Stimulated activated naive CD8-positive, alpha-beta T cell treated with anti-CD3 and anti-CD28 coated beads, Interleukin-15, Interleukin-2, amounts not matched to agents 100 ng/mL and 50 ng/mL, for 24 hours (primary cell): ENCODE measurements around the gene DDB1.
A peak's percentile ranks its signal among the peaks of the same experiment; 100 is the strongest.

Source experiments
- H3K27ac Mint-ChIP-seq: one replicate; pipeline ENCODE4 v1.8.0; 2021; ENCODE audit warnings: mild to moderate bottlenecking, mixed read lengths
- H3K27me3 Mint-ChIP-seq: one replicate; pipeline ENCODE4 v1.8.0; 2021; ENCODE audit warnings: mixed read lengths
- H3K36me3 Mint-ChIP-seq: one replicate; pipeline ENCODE4 v1.8.0; 2021; ENCODE audit warnings: low read depth, mixed read lengths
- H3K4me1 Mint-ChIP-seq: one replicate; pipeline ENCODE4 v1.8.0; 2021; ENCODE audit warnings: low read depth, mixed read lengths
- H3K4me3 Mint-ChIP-seq: one replicate; pipeline ENCODE4 v1.8.0; 2021; ENCODE audit warnings: mild to moderate bottlenecking, mixed read lengths
- H3K9me3 Mint-ChIP-seq: one replicate; pipeline ENCODE4 v1.8.0; 2021; ENCODE audit warnings: mixed read lengths

Gene DDB1

DNA sequence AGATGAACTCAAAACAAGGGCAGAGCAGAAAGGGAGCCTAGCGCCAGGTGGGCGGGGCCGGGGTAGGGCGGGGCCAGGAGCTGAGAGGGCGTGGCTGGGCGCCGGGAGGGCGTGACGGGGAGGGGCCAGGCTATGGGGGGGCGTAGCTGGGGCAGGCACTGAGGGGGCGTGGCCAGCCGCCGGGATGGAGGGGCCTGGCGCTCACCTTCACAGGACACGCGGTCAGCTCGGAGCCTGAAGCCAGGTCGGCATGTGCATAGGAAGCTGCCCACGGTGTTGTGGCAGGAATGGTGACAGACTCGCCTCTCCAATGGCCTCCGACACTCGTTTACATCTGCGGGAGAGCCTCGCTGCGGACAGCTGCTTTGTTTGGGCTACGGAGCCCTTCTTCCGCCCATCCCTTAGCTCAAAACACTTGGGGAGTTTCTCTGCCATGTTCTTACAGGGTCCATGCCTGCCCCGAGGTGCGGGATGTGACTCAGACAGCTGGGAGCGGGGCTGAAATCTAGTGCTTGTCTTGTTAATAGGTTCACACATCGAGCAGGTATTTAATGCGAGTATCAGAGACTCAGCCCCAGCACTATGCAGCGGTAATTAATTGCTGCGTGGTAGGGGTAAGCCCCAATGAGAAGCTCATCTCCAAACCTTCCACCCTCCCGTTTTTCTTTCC, 51.2 kb downstream of the DDB1 start:
- no peaks in the 10 kb centered on the region for H3K27me3 Mint-ChIP-seq
- H3K4me3 Mint-ChIP-seq, result no peak overlapping the region
- no peaks in the 10 kb centered on the region for H3K9me3 Mint-ChIP-seq
- H3K36me3 Mint-ChIP-seq, result peaks cover 61% of the 10 kb centered on the region
- no peaks in the 10 kb centered on the region for H3K4me1 Mint-ChIP-seq
- no peak overlapping the region for H3K27ac Mint-ChIP-seq

DNA sequence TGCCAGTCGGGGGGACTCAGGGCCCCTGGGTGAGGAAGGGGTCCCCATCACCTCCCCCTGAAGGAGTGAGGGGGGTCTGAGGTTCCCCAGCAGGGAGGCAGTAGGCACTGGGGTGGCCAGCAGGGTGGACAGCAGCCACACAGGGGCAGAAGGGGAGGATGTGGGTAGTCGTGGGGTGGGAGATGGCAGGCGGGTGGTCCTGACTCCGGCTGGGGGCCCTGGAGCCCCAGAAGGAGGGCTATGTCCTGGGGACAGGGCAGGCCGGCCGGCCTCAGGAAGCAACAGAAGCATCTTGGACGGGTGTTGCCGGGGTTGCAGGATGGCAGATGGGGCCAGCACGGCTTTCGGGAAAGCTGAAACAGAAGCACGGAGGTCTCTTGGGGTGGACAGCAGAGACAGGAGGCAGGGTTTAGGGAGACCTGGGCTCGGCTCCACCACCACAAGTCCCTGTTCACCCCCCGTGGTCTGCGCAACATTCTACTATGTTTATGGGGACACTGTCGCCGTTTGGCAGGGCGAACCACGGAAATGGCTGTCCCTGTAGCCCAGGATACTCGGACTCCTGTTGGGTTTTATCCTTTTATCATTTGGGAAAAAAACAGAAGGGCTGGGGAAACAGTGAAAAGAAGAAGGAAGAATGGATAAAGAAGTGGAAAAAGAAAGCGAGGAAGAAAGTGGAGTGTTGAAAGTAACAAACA, 51.9 kb downstream of the DDB1 start:
- Mint-ChIP-seq H3K9me3 (no peaks in the 10 kb centered on the region), H3K4me1 (no peaks in the 10 kb centered on the region), H3K27me3 (no peaks in the 10 kb centered on the region), H3K4me3 (no peak overlapping the region), H3K36me3 (peaks cover 58% of the 10 kb centered on the region), H3K27ac (peak overlapping the region; percentile 80)

DNA sequence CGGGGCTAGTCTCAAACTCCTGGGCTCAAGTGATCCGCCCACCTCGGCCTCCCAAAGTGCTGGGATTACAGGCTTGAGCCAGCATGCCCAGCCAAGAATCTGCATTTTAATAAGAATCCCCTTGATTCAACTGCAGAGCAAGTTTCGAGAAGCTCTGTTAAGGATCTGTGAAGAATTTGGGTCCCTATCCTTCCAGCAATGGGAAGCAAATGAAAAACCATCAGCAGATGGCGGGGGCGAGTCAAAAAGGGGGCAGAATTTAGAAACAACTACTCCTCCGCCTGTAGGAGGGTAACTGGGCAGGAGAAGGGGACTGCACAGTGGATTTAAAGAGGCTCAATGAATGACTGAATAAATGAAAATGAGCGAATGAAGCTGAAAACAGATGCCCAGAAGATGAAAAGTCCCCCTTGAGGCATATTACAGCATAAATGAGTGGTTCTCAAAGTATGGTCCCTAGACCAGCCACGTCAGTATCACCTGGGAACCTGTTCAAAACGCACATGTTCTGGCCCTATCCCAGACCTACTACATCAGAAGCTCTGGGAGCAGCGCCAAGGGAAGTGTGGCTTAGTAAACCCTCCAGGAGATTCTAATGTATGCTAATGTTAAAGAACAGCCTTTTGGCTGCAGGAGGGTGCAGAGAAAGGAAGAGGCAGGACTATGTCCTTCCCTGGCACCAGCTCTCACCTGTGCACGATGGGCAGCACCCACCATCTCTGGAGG, 52.8 kb downstream of the DDB1 start:
- H3K4me3 Mint-ChIP-seq, result no peak overlapping the region
- no peaks in the 10 kb centered on the region for H3K9me3 Mint-ChIP-seq
- H3K4me1 Mint-ChIP-seq, result no peaks in the 10 kb centered on the region
- H3K36me3 Mint-ChIP-seq, result peaks cover 48% of the 10 kb centered on the region
- no peak overlapping the region for H3K27ac Mint-ChIP-seq
- no peaks in the 10 kb centered on the region for H3K27me3 Mint-ChIP-seq

DNA sequence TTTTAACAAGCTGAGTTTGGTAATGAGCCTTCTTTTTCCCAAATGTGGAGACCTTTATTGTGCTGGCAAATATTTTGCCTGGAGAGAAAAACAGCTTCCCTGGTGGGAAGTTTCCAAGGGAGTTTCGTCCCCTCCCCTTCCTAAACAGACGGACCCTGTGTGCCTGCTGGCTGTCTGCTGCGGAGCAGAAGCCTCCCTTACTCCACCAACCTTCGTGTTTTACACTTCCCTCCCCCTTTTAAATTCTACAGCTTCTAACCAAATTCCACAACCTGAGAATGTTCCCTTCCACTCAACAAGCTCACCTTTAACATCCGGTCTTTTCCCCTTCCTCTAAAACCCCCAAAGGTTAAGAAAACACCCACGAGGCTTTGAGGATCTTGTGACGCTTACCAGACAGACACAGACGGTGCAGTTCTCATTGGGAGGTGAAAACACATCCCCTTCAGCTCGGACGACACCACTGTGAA, 54.9 kb downstream of the DDB1 start:
- Mint-ChIP-seq H3K27me3 (no peaks in the 10 kb centered on the region), H3K9me3 (no peaks in the 10 kb centered on the region), H3K27ac (no peak overlapping the region), H3K4me3 (no peak overlapping the region), H3K4me1 (no peaks in the 10 kb centered on the region), H3K36me3 (peaks cover 30% of the 10 kb centered on the region)

GRCh38 chr11:61277186-61278000, 55.5 kb downstream of the DDB1 start:
- Mint-ChIP-seq H3K27me3 (no peaks in the 10 kb centered on the region), H3K36me3 (peaks cover 30% of the 10 kb centered on the region), H3K9me3 (no peaks in the 10 kb centered on the region), H3K4me1 (no peaks in the 10 kb centered on the region), H3K27ac (no peak overlapping the region), H3K4me3 (no peak overlapping the region)

GRCh38 chr11:61275191-61275590, 57.7 kb downstream of the DDB1 start:
- H3K4me1 Mint-ChIP-seq, result no peaks in the 10 kb centered on the region
- peaks cover 15% of the 10 kb centered on the region for H3K36me3 Mint-ChIP-seq
- H3K27me3 Mint-ChIP-seq, result no peaks in the 10 kb centered on the region
- no peak overlapping the region for H3K27ac Mint-ChIP-seq
- no peak overlapping the region for H3K4me3 Mint-ChIP-seq
- H3K9me3 Mint-ChIP-seq, result no peaks in the 10 kb centered on the region

- Mint-ChIP-seq H3K27me3 (no peaks in the 10 kb centered on the region), H3K4me1 (no peaks in the 10 kb centered on the region), H3K27ac (no peak overlapping the region), H3K36me3 (peaks cover 6% of the 10 kb centered on the region), H3K9me3 (no peaks in the 10 kb centered on the region), H3K4me3 (no peak overlapping the region)
Measured at GRCh38 chr11:61274084-61274483, 58.8 kb downstream of the DDB1 start.

GRCh38 chr11:61273178-61274078, 59.5 kb downstream of the DDB1 start:
- no peaks in the 10 kb centered on the region for H3K27me3 Mint-ChIP-seq
- no peaks in the 10 kb centered on the region for H3K9me3 Mint-ChIP-seq
- no peak overlapping the region for H3K27ac Mint-ChIP-seq
- peaks cover 5% of the 10 kb centered on the region for H3K36me3 Mint-ChIP-seq
- no peaks in the 10 kb centered on the region for H3K4me1 Mint-ChIP-seq
- no peak overlapping the region for H3K4me3 Mint-ChIP-seq

GRCh38 chr11:61272731-61273130, 60.2 kb downstream of the DDB1 start:
- Mint-ChIP-seq H3K4me1 (no peaks in the 10 kb centered on the region), H3K9me3 (no peaks in the 10 kb centered on the region)

GRCh38 chr11:61270354-61271076, 62.4 kb downstream of the DDB1 start:
- no peak overlapping the region for H3K27ac Mint-ChIP-seq
- no peak overlapping the region for H3K4me3 Mint-ChIP-seq
- peaks cover under 1% of the 10 kb centered on the region for H3K36me3 Mint-ChIP-seq
- H3K4me1 Mint-ChIP-seq, result no peaks in the 10 kb centered on the region
- no peaks in the 10 kb centered on the region for H3K9me3 Mint-ChIP-seq
- no peaks in the 10 kb centered on the region for H3K27me3 Mint-ChIP-seq

More at GRCh38 chr11:61272731-61273130, 60.2 kb downstream of the DDB1 start:
- H3K4me3 Mint-ChIP-seq, result no peak overlapping the region
- no peak overlapping the region for H3K27ac Mint-ChIP-seq
- H3K27me3 Mint-ChIP-seq, result no peaks in the 10 kb centered on the region
- no peaks in the 10 kb centered on the region for H3K36me3 Mint-ChIP-seq

- Mint-ChIP-seq H3K4me1 (no peaks in the 10 kb centered on the region), H3K9me3 (no peaks in the 10 kb centered on the region), H3K27ac (no peak overlapping the region), H3K4me3 (no peak overlapping the region), H3K27me3 (no peaks in the 10 kb centered on the region), H3K36me3 (peaks cover 12% of the 10 kb centered on the region)
Measured at GRCh38 chr11:61268588-61269250, 64.2 kb downstream of the DDB1 start.

DNA sequence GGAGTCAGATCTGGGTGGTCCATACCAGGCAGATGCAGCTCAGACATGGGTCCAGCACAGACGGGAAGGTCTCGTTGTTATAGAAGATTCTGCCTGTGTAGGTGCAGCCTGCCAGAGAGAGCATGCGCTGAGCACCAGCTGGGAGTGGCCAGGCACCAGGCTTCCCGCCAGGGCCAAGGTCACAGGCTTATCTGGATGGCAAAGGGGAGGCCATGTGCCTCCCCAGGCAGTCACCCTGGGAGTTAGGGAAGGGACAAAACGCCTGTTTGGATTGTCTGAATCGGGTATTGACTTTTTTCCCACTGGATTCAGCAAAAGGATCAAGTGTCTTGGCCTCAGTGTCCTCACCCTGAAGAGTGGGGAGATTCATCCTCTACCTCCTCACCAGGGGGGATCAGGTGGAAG, 65.5 kb downstream of the DDB1 start:
- Mint-ChIP-seq H3K4me1 (no peaks in the 10 kb centered on the region), H3K27ac (no peak overlapping the region), H3K36me3 (peaks cover 17% of the 10 kb centered on the region), H3K4me3 (no peak overlapping the region), H3K27me3 (no peaks in the 10 kb centered on the region), H3K9me3 (no peaks in the 10 kb centered on the region)

- no peak overlapping the region for H3K27ac Mint-ChIP-seq
- H3K36me3 Mint-ChIP-seq, result peaks cover 17% of the 10 kb centered on the region
- H3K4me3 Mint-ChIP-seq, result no peak overlapping the region
- no peaks in the 10 kb centered on the region for H3K27me3 Mint-ChIP-seq
- no peaks in the 10 kb centered on the region for H3K4me1 Mint-ChIP-seq
- no peaks in the 10 kb centered on the region for H3K9me3 Mint-ChIP-seq
Measured at GRCh38 chr11:61266602-61267001, 66.3 kb downstream of the DDB1 start.
